NCI-H2196 (cell line): ENCODE measurements around the gene GRAP.

Source experiments
- DNase-seq: peaks from one replicate; lab custom pipeline; 2025; ENCODE audit not compliant: unreplicated experiment; lab: John Stamatoyannopoulos, UW

Gene GRAP

GRCh38 chr17:19019041-19019941 is 27.5 kb downstream of the GRAP start:
- no peak for DNase-seq

- no peak for DNase-seq
Observed at GRCh38 chr17:19018600-19018950, 28.2 kb downstream of the GRAP start.

- DNase-seq, result no peak
Observed at GRCh38 chr17:19017804-19018599, 28.8 kb downstream of the GRAP start.

GRCh38 chr17:19017401-19017800 is 29.4 kb downstream of the GRAP start:
- DNase-seq, result no peak

GRCh38 chr17:19016881-19017280 is 29.9 kb downstream of the GRAP start:
- DNase-seq, result no peak

GRCh38 chr17:19016297-19016696 is 30.5 kb downstream of the GRAP start:
- no peak for DNase-seq

- DNase-seq, result no peak
Observed at GRCh38 chr17:19015428-19015827, 31.3 kb downstream of the GRAP start.

- no peak for DNase-seq
Observed at GRCh38 chr17:19014628-19015215, 32.0 kb downstream of the GRAP start.

GRCh38 chr17:19013806-19014627 is 32.7 kb downstream of the GRAP start:
- no peak for DNase-seq

- DNase-seq, result no peak
Observed at GRCh38 chr17:19013226-19013625, 33.5 kb downstream of the GRAP start.

- DNase-seq, result no peak
Observed at GRCh38 chr17:19012171-19013080, 34.3 kb downstream of the GRAP start.

- DNase-seq, result no peak
Observed at GRCh38 chr17:19011581-19011980, 35.2 kb downstream of the GRAP start.

- no peak for DNase-seq
Observed at GRCh38 chr17:19010729-19011505, 35.8 kb downstream of the GRAP start.

- DNase-seq, result no peak
Observed at GRCh38 chr17:19009970-19010369, 36.8 kb downstream of the GRAP start.

- no peak for DNase-seq
Observed at GRCh38 chr17:19006698-19007097, 40.1 kb downstream of the GRAP start.

GRCh38 chr17:19005789-19006430 is 40.8 kb downstream of the GRAP start:
- DNase-seq, result no peak

- no peak for DNase-seq
Observed at GRCh38 chr17:19005137-19005773, 41.5 kb downstream of the GRAP start.
